ENCODE data around the gene BRI3.

BRI3 gene

DNA sequence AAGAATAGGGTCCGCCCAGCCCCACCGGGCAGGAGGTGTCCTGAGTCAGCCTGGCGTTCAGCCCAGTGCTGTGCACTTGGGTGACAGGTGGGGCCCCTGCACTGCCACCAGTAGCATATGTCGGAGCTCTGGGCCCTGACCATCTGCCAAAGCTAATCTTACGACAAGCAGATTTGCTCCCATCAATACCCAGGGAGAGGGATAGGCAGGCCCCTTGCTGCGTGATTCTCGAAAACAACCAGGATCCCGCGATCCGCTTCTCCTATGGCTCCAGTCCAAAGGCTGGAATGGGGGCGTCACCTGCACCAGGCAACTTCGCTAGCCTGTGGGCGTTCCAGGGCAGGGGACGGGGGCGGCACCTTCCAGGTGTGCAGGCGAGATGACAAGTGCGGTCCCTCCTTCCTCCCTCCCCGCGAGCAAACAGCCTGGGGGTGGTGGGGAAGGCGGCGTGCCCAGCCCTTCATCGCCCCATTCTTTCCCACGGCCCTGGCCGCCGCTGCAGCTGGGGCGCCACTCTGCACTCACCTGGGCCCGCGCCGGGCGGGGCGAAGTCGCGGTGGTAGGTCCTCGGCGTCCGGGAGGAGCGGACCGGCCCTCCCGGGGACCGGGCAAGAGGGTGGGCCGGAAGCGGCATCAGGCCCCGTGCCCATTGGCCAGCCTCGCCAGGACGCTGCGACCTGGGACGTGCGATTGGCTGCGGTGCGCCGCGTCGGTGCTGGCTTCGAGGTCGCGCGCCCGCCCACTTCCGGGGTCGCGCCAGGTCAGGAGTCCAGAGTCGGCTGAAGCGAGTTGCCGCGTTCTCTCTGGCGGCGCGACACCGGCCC, 29.7 kb upstream of the BRI3 start, which contains the start of gene TECPR1:
TECPR1 (minus strand) TSS at position 632 of the 824 bp plus-strand sequence. CDS start 6,086 bp downstream, outside the sequence.
- in situ Hi-C loops (cut with MboI; ENCODE audit: low pct_unique_long_range_greater_than_20kb, low sequenced_read_pairs), result no loop called here
- DNase-seq, result peak; percentile 86

DNA sequence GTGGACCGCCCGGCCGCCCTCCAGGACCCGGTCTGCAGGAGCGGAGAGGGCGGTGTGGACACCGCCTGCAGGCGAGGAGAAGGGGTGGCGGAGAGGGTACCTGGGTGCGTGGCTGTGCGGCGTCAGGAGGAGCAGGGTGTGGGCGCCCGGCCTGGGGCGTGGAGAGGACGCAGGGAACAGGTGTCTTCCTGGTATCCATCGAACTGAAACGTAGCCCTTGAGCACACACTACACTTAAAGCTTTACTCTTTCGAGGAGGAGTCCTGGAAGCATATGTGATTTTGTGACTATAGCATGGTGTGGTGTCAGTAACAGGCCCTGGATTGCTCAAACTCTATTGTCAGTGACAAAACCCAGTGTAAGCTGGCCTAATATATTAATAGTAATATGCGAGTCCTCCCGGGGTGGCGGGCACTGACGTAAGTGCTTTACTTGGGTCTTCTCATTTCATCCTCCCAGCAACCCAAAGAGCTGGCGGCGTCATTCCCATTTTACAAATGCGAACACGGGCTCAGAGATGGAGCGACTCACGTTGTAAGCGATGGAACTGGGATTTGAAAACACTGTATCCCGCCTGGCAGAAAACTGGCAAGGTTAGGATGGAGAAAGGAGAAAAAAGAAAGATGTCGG, 28.9 kb upstream of the BRI3 start:
- no peak for DNase-seq
- in situ Hi-C loops (cut with MboI; ENCODE audit: low pct_unique_long_range_greater_than_20kb, low sequenced_read_pairs), result no loop called here

DNA sequence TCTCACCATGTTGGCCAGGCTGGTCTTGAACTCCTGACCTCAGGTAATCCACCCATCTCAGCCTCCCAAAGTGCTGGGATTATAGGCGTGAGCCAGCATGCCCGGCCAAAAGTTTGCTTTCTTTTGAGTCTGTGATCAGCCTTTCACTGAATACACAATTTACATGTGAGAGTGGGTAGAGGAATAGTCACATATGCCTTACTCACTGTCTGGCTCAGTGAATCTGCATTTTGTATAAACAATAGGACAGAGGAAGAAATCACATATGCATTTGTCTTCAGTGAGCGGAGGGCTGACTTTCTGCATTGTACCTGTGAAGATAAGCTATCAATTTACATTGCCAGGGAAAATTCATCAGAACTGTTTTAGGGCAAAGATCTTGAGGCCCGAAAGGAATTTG, 27.0 kb upstream of the BRI3 start:
- no peak for DNase-seq
- in situ Hi-C loops (cut with MboI; ENCODE audit: low pct_unique_long_range_greater_than_20kb, low sequenced_read_pairs), result no loop called here

DNA sequence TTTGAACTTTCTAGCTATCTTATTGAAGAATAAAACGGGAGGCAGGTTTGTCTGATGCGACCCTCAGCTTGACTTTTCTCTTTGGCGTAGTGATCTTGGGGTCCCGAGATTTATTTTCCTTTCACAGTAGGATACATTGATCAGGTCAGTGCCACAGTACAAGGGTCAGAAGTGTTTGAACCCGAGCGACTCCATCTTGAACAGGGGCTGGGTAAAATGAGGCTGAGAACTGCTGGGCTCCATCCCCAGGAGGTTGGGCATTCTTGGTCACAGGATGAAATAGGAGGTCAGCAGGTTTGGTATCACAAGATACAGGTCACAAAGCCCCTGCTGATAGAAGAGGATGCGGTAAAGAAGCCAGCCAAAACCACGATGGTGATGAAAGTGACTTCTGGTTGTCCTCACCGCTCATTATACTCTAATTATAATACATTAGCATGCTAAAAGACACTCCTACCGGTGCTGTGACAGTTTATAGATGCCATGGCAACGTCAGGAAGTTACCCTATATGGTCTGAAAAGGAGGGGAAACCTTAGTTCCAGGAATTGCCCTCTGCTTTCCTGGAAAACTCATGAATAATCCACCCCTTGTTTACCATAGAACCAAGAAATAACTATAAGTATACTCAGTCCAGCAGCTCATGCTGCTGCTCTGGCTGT, 26.4 kb upstream of the BRI3 start:
- peak; percentile 42 for DNase-seq
- in situ Hi-C loops (cut with MboI; ENCODE audit: low pct_unique_long_range_greater_than_20kb, low sequenced_read_pairs), result no loop called here

DNA sequence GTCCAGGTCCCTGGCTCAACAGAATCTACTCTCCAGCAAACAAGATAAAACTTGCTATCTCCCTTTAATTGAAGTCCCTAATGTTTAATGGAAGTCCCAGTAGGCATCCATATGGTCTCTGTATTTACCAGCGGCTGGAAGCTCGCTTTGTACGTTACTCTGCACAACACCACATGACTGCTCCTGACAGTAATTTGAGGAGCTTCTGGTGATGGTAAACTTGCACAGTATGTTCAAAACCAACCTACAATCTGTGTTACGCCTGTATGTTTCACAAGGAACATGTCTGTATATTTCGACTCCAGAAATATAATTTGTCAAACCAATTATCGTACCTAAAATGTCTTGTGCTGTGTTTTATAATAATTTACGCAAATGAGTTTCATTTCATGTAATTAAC, 25.1 kb upstream of the BRI3 start:
- in situ Hi-C loops (cut with MboI; ENCODE audit: low pct_unique_long_range_greater_than_20kb, low sequenced_read_pairs), result no loop called here
- DNase-seq, result no peak

DNA sequence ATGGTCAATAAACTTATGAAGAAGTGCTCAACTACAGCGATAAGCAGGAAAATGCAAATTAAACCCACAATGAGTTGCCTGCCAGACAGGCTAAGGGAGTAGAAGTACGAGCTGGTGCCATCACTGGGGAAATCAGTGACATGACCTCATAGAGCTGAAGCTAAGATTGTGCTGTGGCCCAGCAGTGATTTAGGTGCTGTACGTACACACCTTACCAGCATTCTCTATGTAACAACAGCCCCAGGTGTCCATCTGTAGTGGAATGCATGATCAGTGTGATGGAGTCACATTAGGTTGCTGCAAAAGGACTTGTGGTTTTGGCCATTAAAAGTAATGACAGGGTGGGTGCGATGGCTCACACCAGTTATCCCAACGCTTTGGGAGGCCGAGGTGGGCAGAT, 23.8 kb upstream of the BRI3 start:
- no peak for DNase-seq
- in situ Hi-C loops (cut with MboI; ENCODE audit: low pct_unique_long_range_greater_than_20kb, low sequenced_read_pairs), result no loop called here

DNA sequence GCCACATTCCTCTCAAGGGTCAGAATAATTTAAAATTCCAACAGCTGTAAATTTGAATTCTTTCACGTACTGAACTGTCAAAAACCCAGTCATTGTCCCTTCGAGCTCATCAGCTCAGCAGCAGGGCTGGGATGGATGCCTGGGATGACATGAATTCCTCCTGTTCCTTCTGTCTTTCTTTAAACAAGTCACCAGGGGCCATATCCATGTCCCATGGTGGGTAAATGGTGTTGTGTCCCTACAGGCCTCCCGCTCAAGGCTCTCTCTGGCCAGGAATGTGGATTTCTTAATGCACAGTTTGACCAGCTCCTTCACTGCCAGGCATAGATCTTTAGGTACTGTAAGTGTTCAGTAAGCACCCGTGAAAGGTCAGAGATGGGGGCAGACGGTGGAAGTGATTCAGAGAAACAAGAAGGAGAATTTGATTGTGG, 15.6 kb upstream of the BRI3 start:
- DNase-seq, result no peak
- in situ Hi-C loops (cut with MboI; ENCODE audit: low pct_unique_long_range_greater_than_20kb, low sequenced_read_pairs), result no loop called here

DNA sequence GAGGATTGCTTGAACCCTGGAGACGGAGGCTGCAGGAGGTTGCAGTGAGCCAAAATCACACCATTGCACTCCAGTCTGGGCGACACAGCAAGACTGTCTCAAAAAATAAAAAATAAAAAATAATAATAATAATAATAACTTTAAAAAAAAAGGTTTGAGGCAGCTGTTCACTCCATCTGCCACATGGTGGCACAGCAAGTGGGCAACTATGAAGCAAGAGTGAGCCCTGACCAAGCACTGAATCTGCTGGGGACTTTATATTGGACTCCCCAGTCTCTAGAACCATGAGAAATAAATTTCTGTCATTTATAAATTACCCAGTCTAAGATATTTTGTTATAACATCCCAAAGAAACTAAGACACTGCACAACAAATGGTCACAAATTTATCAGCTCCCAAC, 14.6 kb upstream of the BRI3 start:
- no peak for DNase-seq

DNA sequence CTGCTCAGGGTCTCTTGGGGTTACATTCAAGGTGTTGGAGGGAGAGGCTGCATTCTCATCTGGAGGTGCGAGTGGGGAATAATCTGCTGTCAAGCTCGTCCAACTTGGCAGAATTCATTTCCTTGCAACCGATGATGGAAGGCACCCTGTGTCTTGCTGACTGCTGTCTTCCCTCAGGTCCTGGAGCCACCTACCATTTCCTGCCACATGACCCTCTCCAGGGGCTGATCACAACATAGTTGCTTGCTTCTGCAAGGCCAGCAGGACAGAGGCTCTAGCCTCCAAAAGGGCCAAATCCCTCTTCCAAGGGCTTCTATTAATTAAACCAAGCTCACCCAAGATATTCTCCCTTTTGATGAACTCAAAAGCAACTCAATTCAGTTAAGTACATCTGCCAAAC, 14.2 kb upstream of the BRI3 start:
- no peak for DNase-seq
- in situ Hi-C loops (cut with MboI; ENCODE audit: low pct_unique_long_range_greater_than_20kb, low sequenced_read_pairs), result no loop called here

More for the DNA sequence above, 14.6 kb upstream of the BRI3 start:
- in situ Hi-C loops (cut with MboI; ENCODE audit: low pct_unique_long_range_greater_than_20kb, low sequenced_read_pairs), result no loop called here

DNA sequence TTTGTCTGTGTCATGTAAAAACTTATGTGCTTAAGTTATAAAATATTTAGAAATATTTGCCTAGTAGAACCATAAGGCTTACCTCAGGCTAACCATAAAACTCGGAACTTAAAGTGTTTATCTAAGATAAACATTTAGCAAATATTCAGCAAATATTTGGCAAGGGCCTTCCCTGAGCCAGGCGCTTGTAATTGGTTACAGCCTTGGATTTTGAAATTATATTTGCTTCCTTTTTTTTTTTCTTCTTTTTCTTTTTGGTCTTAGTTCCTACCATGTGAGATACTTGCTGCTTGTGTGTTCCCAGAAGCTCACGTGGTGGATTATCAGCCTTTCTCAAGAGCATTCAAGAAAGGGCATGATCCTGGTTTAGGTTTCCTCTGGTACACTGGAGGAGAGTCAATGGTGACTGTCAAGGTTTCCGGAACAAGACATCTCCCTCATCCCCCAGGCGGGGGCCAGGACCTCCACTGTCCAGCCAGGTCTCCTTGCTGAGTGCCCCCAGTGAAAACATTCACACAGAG, 5.2 kb upstream of the BRI3 start:
- no peak for DNase-seq
- in situ Hi-C loops (cut with MboI; ENCODE audit: low pct_unique_long_range_greater_than_20kb, low sequenced_read_pairs), result no loop called here

DNA sequence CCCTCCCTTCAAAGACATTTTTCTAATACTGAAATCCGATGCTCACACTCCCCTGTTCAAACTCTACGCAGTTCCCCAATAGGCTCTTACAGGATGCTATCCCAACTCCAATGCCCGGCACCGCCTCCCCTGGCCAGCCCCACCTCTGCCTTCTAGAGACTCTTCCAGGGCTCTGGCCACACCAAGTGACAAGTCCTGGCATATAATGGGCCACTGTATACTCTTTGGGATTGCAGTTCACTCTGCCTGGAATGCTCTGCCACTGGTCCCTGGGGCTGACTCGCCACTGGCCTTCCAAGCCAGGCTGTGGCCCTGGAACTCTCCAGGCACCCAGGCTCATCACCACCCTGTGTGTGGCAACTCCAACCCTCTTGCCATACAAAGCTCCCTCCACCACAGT, 3.1 kb upstream of the BRI3 start:
- DNase-seq, result no peak
- in situ Hi-C loops (cut with MboI; ENCODE audit: low pct_unique_long_range_greater_than_20kb, low sequenced_read_pairs), result no loop called here

DNA sequence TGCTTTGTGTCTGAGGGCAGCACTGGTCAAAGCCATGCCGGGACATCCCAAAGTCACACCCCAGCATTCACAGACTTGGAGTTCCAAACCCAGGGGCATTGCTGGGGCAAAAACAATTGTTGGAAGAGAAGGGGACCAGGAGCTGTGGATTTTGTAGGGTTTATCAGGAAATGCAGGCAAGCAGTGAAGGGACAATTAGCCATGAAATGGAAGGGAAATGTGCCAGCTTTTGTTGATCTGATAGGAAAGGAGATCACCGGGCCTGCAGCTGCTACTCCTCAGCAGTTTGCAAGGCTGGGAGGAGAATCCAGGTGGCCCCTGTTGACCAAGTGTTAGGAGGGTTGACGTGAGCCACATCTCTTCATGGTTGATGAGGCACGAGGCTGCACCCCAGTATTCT, 2.5 kb upstream of the BRI3 start:
- no peak for DNase-seq
- in situ Hi-C loops (cut with MboI; ENCODE audit: low pct_unique_long_range_greater_than_20kb, low sequenced_read_pairs), result no loop called here

DNA sequence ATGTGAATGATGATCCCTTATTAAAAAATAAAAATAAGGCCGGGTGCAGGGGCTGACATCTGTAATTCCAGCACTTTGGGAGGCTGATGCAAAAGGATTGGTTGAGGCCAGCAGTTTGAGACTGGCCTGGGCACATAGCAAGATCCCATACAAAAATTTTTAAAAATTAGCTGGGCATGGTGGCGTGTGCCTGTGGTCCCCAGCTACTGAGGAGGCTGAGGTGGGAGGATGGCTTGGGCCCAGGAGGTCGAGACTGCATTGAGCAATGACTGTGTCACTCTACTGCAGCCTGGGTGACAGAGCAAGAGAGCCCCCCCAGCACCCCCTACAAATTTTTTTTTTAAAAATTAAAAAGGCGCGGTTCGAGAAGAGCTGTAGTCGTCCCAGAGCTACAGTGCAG, 1.2 kb upstream of the BRI3 start:
- in situ Hi-C loops (cut with MboI; ENCODE audit: low pct_unique_long_range_greater_than_20kb, low sequenced_read_pairs), result no loop called here
- no peak for DNase-seq

DNA sequence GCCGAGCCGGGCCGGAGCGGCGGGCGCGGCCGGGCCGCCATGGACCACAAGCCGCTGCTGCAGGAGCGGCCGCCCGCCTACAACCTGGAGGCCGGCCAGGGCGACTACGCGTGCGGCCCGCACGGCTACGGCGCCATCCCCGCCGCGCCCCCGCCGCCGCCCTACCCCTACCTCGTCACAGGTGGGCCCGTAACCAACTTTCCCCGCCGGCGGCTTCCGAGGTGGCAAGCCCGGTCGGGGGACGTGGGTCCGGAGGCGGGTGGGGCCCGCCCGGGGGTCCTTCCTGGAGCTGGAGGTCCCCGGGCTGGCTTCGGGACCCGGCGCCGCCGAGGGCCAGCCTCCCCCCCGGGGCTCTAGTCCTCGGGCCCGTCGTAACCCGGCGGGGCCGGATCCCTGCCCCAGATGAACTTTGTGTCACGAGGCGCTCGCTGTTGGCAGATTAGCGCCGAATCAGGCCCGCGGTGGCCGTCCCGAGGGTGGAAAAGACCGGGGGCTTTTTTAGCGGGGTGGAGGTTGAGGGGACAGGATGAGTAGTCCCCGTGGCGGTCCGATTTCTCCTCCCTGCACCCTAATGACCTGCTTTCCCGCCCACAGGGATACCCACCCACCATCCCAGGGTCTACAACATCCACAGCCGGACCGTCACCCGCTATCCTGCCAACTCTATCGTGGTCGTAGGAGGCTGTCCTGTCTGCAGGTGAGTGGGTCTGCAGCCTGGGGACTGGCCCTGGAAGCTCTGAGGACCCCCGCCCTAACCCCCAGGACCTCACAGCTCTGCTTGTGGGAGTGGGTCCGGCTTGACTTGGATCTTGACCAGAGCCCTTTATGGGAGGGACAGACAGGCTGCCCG, 496 bp downstream of the BRI3 start:
- in situ Hi-C loops (cut with MboI; ENCODE audit: low pct_unique_long_range_greater_than_20kb, low sequenced_read_pairs), result no loop called here
- no peak for DNase-seq

DNA sequence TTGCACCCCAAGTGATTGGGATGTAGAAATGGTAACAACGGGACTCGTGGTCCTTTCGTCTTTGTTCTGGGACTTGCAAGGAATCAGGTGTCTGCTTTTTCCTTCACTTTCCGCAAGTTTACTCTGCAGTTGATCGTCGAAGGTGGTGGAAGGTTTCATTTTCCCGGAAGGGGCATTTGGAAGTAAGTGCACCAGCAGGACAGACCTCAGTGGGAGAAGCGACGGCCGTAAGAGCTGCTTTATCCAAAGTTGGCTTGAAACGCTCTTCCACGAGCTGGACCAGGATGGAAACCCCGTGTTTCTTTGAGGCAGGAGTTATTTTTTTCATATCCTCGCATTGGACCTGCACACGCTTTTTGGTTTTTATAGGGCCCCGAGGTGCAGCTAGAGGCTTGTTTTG, 1.2 kb downstream of the BRI3 start:
- in situ Hi-C loops (cut with MboI; ENCODE audit: low pct_unique_long_range_greater_than_20kb, low sequenced_read_pairs), result no loop called here
- DNase-seq, result no peak

DNA sequence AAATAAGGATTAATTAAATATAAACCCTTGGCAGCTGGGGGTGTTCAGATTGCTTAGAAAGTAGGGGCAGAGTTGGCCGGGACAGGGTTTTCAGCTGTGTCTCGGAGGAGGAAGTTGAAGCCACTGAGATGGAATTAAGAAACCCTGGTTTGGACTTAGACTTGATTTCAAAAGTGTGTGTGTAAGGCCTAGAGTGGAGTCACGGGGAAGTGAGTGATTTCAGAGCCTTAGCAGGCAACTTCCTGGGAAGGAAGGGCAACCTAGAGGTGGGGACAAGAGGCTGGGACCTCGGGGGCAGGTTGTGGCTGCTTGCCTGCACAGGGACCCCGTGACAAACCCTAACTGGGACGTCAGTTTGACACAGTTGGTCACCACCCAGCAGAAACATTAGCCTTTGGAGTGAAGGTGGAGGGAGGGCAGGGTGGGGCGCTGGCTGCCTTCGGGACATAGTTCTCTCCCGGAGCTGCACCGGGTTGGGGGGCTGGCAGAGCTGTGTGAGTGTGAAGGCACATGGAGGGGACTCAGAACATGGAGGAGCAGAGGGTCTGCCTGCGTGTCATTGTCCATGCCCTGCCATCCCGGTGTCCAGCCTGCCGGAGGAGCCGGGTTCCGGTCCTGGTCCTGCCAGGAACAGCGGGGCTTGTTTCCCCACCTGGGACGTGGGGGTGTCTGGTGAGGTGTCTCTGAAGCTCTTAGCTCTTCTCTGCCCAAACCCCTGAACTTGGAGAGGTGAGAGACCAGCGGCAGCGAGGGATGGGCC, 1.8 kb downstream of the BRI3 start:
- in situ Hi-C loops (cut with MboI; ENCODE audit: low pct_unique_long_range_greater_than_20kb, low sequenced_read_pairs), result no loop called here

DNA sequence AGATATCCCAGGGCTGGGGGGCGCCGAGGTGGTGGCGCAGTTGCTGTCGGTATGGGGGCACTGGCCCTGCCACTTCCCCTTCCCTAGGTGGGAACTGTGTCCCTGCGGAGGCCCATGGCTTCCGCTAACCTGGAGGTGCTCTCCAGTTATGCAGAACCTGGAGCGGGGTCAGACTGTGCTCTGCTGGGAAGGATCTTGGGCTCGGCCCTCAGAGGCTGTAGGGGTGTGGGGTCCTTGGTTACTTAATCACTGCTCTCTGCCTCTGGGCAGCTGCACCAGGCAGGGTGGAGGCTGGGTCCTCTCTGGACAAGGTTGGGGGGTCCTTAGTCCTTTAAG, 2.4 kb downstream of the BRI3 start:
- no peak for DNase-seq
- in situ Hi-C loops (cut with MboI; ENCODE audit: low pct_unique_long_range_greater_than_20kb, low sequenced_read_pairs), result no loop called here

More for the DNA sequence above, 1.8 kb downstream of the BRI3 start:
- peak; percentile 76 for DNase-seq

DNA sequence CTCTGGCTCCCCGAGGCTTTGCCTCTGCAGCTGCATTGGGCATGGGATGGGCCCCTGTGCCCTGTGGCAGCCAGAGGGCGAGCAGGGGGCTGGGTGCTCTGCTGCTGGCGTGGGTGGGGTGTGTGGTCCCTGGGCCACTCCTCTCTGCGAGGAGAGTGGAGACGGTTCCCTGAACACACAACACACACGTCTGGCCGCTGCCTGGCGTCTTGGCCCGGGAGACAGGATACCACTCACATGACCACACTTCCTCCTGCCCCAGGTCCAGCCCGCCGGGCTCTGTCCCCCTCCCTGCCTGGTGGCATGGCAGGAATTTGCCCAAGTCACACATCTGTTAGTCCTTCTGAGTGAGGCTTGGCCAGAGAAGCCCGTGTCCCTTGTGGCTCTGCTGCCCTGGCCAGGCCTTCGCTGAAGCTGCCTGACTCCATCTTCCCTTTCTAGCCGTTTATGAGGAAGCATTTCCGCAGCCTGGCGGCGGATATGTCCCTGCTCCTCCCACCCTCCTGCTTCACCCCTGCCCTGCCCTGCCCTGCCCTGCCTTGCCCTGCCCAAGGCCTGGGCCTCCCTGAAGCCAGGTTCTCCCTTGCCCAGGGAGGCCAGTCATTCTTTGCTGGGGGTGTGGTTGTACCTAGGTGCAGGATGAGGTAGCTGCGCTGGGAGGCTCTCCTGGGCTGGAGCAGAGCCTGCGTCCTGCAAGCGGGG, 3.0 kb downstream of the BRI3 start:
- in situ Hi-C loops (cut with MboI; ENCODE audit: low pct_unique_long_range_greater_than_20kb, low sequenced_read_pairs), result no loop called here
- DNase-seq, result peak; percentile 73

All from KBM-7 (cell line).